Right lobe of liver (tissue), 6 donors: ENCODE results near the gene RGS16. TPM values are rescaled to one million over a fixed set of nuclear protein-coding genes. Genes with fewer than 3 reads are reported as not detected.

ENCODE experiments used
- ATAC-seq, 4 donors: fragments of 200-7000 bp; cut with Tn5 transposase; one replicate each; pipeline ENCODE4 v1.9.1; 2020; ENCODE audit warnings: mild to moderate bottlenecking in 4 of 4, moderate library complexity in 4 of 4
- DNase-seq, 3 donors: peaks; one replicate each; pipeline ENCODE4 v3.0.0-alpha.2; 2020
- H3K27ac ChIP-seq, 3 donors: fragments of 200-600 bp; one replicate each; pipeline ENCODE4 v1.8.0; 2022
- H3K27me3 ChIP-seq, 2 donors: fragments of 200-600 bp; one replicate each; pipeline ENCODE4 v1.8.0; 2022
- H3K36me3 ChIP-seq, 4 donors: fragments of 200-600 bp; sonication (generic) in 1 of 4; one replicate each; pipeline versions ENCODE4 v1.5.1 to v1.8.0; 2017 to 2022; ENCODE audit warnings: control low read depth in 1 of 4
- H3K4me1 ChIP-seq, 4 donors: fragments of 200-600 bp; sonication (generic) in 1 of 4; one replicate each; pipeline versions ENCODE4 v1.5.1 to v1.8.0; 2017 to 2022; ENCODE audit warnings: control low read depth in 1 of 4
- H3K4me3 ChIP-seq, 3 donors: fragments of 200-600 bp; one replicate each; pipeline ENCODE4 v1.8.0; 2022
- H3K9me3 ChIP-seq, 4 donors: fragments of 200-600 bp; sonication (generic) in 1 of 4; one replicate each; pipeline versions ENCODE4 v1.5.1 to v1.8.0; 2017 to 2022; ENCODE audit warnings: control low read depth in 1 of 4
- POLR2A ChIP-seq: fragments of 450-650 bp; IDR thresholded peaks from one replicate; pipeline ENCODE4 v1.6.1; 2017; ENCODE audit warnings: antibody characterized with exemption, mild to moderate bottlenecking
- whole genome bisulfite sequencing: methylation state at CpG from one replicate; pipeline ENCODE4 v1.1.6; 2018; ENCODE audit warnings: low coverage, low lambda C conversion rate; ENCODE audit not compliant: insufficient coverage; ENCODE audit errors: missing lambda C conversion rate; 5-methylcytosine and 5-hydroxymethylcytosine counted together
- intact Hi-C, 2 donors: fragments of 100-400 bp; cut with DNase I; formaldehyde crosslinking; loops; one replicate each; pipeline versions ENCODE4 v1.11.2 to v1.14.1; 2022
- total RNA-seq, 6 experiments: library from RNA; depleted of rRNA in 2 of 6; stranded (reverse); fragments of >200 nt in 2 of 6; fragmentation: NEBNext Ultra II Directional in 3 of 6; extraction: Animal tissue kit (Norgen Biotek cat#: 25700) in 3 of 6; gene quantifications; one replicate each; pipeline versions ENCODE4 v1.1.0 to v1.2.4, GENCODE V29; 2016 to 2023
- TF ChIP-seq, protein P1 (sequence below), 4 donors: fragments of 200-600 bp in 3 of 4; fragments of 450-650 bp in 1 of 4; IDR thresholded peaks; one replicate each; pipeline versions ENCODE4 v1.5.1 to v1.8.0; 2016 to 2022; ENCODE audit warnings: antibody characterized with exemption in 4 of 4, mild to moderate bottlenecking in 2 of 4
- donor health status: DM: no; HTN: yes; CAD: no.
- donor health status: DM: no; HTN: no; CAD: no.
- donor health status: DM: no; HTN: no; CAD: no.
- donor health status: DM: no; HTN: yes; CAD: no.
- donor health status: DM: no; HTN: yes; CAD: no.

Gene RGS16
- total RNA-seq, 6 experiments from 2014 or later = 0.15 to 3.4 (median 0.99) TPM

GRCh38 chr1:182586380-182586779, 17.8 kb downstream of the RGS16 start:
- intact Hi-C loops = no loop called here
- TF ChIP-seq, protein P1, sequence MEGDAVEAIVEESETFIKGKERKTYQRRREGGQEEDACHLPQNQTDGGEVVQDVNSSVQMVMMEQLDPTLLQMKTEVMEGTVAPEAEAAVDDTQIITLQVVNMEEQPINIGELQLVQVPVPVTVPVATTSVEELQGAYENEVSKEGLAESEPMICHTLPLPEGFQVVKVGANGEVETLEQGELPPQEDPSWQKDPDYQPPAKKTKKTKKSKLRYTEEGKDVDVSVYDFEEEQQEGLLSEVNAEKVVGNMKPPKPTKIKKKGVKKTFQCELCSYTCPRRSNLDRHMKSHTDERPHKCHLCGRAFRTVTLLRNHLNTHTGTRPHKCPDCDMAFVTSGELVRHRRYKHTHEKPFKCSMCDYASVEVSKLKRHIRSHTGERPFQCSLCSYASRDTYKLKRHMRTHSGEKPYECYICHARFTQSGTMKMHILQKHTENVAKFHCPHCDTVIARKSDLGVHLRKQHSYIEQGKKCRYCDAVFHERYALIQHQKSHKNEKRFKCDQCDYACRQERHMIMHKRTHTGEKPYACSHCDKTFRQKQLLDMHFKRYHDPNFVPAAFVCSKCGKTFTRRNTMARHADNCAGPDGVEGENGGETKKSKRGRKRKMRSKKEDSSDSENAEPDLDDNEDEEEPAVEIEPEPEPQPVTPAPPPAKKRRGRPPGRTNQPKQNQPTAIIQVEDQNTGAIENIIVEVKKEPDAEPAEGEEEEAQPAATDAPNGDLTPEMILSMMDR (IDR thresholded peaks at IDR 0.05) = no peak
- no peak for TF ChIP-seq POLR2A
- DNase-seq (no peak), ATAC-seq (no peak)
- peaks cover 0 to 5% (median 0%) of the 10 kb centered on the region in 4 donors for H3K4me1 ChIP-seq
- H3K9me3 ChIP-seq = no peaks in the 10 kb centered on the region
- WGBS = 82% methylated on average over 9 of the region's 11 CpGs
- H3K27me3 ChIP-seq = no peaks in the 10 kb centered on the region
- no peak overlapping the region for H3K4me3 ChIP-seq
- no peak overlapping the region for H3K27ac ChIP-seq
- H3K36me3 ChIP-seq = no peaks in the 10 kb centered on the region

DNA sequence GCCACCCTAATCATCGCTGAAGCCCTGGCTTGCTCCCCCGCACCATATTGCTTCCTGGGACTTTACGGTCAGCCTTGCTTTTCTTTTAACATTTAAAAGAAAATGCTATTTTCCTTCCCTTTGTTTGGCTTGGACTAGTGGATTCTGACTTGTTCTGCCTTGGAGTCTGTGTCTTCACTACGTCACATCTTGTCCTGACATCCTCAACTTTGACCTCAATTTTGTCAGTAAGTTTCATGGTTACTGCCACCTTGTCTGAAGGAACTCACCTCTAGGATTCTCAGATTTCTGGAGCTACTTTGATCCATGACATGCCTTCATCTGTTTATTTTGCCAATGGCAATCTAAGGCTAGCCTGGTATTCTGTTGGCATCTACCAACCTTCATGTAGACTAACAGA, 19.4 kb downstream of the RGS16 start:
- Histone ChIP-seq H3K27ac (no peak overlapping the region), H3K4me1 (peaks cover 0 to 5% (median 0%) of the 10 kb centered on the region in 4 donors), H3K9me3 (no peaks in the 10 kb centered on the region), H3K27me3 (no peaks in the 10 kb centered on the region), H3K36me3 (peaks cover 0 to 12% (median under 1%) of the 10 kb centered on the region in 4 donors), H3K4me3 (no peak overlapping the region)
- intact Hi-C loops = no loop called here
- TF ChIP-seq POLR2A = no peak
- TF ChIP-seq, protein P1 (IDR thresholded peaks at IDR 0.05) = no peak
- 93% methylated on average over 4 of the region's 4 CpGs for WGBS
- DNase-seq (no peak), ATAC-seq (no peak)

- intact Hi-C loops = no loop called here
Observed at GRCh38 chr1:182580736-182581135, 23.5 kb downstream of the RGS16 start.

GRCh38 chr1:182575540-182576149, 28.5 kb downstream of the RGS16 start:
- intact Hi-C loops = no loop called here
- WGBS = 38% methylated on average over 3 of the region's 3 CpGs
- no peak for TF ChIP-seq POLR2A
- TF ChIP-seq, protein P1 (IDR thresholded peaks at IDR 0.05) = no peak

More at GRCh38 chr1:182580736-182581135, 23.5 kb downstream of the RGS16 start:
- TF ChIP-seq POLR2A = no peak
- TF ChIP-seq, protein P1 (IDR thresholded peaks at IDR 0.05) = no peak
- Histone ChIP-seq H3K4me3 (no peak overlapping the region), H3K36me3 (peaks cover 0 to 12% (median 1%) of the 10 kb centered on the region in 4 donors), H3K27ac (no peak overlapping the region), H3K4me1 (peaks cover 0 to 6% (median 3%) of the 10 kb centered on the region in 4 donors), H3K27me3 (no peaks in the 10 kb centered on the region), H3K9me3 (no peaks in the 10 kb centered on the region)
- no peak for DNase-seq
- no CpG with 5 or more reads among the region's 2 CpGs for WGBS
- no peak for ATAC-seq

More at GRCh38 chr1:182575540-182576149, 28.5 kb downstream of the RGS16 start:
- ATAC-seq (peak; percentile 91 to 96 (median 95)), DNase-seq (no peak)
- Histone ChIP-seq H3K9me3 (no peaks in the 10 kb centered on the region), H3K4me3 (no peak overlapping the region), H3K27ac (peak overlapping the region in 2 of 3 donors; percentile 54 to 65), H3K36me3 (peaks cover 0 to 7% (median 1%) of the 10 kb centered on the region in 4 donors), H3K4me1 (peaks cover 0 to 11% (median 4%) of the 10 kb centered on the region in 4 donors), H3K27me3 (no peaks in the 10 kb centered on the region)
